B cell (primary cell): ENCODE measurements around the gene KCNA4.
"Not testable (repeated sequence)": the region's sequence is repeated elsewhere in the genome, so short reads cannot be mapped to it uniquely, and the experiment has no call there.

Source experiments
- CTCF ChIP-seq: fragments of 200-600 bp; IDR thresholded peaks from one replicate; pipeline ENCODE4 v1.8.0; 2022; ENCODE audit warnings: antibody characterized with exemption, mild to moderate bottlenecking
- EZH2 ChIP-seq: IDR thresholded peaks from 2 replicates; pipeline ENCODE4 v1.6.1; 2012; ENCODE audit warnings: borderline replicate concordance, low read depth, mild to moderate bottlenecking, moderate library complexity, low read length; ENCODE audit not compliant: insufficient read depth, poor library complexity, severe bottlenecking

- not testable (repeated sequence) for TF ChIP-seq EZH2, CTCF
Measured at GRCh38 chr11:30034166-30034565, 17.3 kb upstream of the KCNA4 start.
